Muscle of leg (tissue), 11 donors: ENCODE measurements around the gene DNAH2. TPM values are rescaled to one million over a fixed set of nuclear protein-coding genes. Genes with fewer than 3 reads are reported as not detected.

Source experiments
- DNase-seq: peaks from one replicate; pipeline ENCODE4 v3.0.0; 2013
- H3K27ac ChIP-seq: one replicate; pipeline ENCODE4 v1.5.1; 2013; ENCODE audit warnings: mild to moderate bottlenecking, low read length, control low read depth
- H3K27me3 ChIP-seq: one replicate; pipeline ENCODE4 v1.6.1; 2013; ENCODE audit warnings: low read length; ENCODE audit not compliant: control insufficient read depth, insufficient read depth
- H3K36me3 ChIP-seq: one replicate; pipeline ENCODE4 v1.6.1; 2013; ENCODE audit warnings: low read length; ENCODE audit not compliant: control insufficient read depth, insufficient read depth
- H3K4me1 ChIP-seq: one replicate; pipeline ENCODE4 v1.6.1; 2013; ENCODE audit warnings: low read length; ENCODE audit not compliant: control insufficient read depth, insufficient read depth
- H3K4me3 ChIP-seq: one replicate; pipeline ENCODE4 v1.5.1; 2013; ENCODE audit warnings: low read length, control low read depth
- H3K9me3 ChIP-seq: replicated peaks from 2 replicates; pipeline ENCODE4 v1.6.1; 2013; ENCODE audit warnings: low read depth, low read length; ENCODE audit not compliant: control insufficient read depth
- WGBS: methylation state at CpG from one replicate; pipeline ENCODE4 v1.1.5; 2013; ENCODE audit warnings: missing lambda C conversion rate; ENCODE audit not compliant: insufficient coverage; 5-methylcytosine and 5-hydroxymethylcytosine counted together
- polyA plus RNA-seq, 8 donors: library from polyadenylated mRNA; unstranded; fragments of 120-200 nt; gene quantifications; one replicate each; pipeline versions ENCODE4 v1.2.1 to v1.2.3, GENCODE V29; 2013; ENCODE audit warnings: inconsistent platforms in 1 of 8, low replicate concordance in 1 of 8; ENCODE audit not compliant: insufficient read length in 8 of 8, insufficient read depth in 1 of 8
- total RNA-seq: library from RNA; stranded (reverse); fragments of 120-200 nt; gene quantifications from one replicate; pipeline ENCODE4 v1.2.4, GENCODE V29; 2013

DNAH2 gene
- total and polyA plus RNA-seq, 9 donors = 3.9 to 18.3 (median 6.2) TPM

DNA sequence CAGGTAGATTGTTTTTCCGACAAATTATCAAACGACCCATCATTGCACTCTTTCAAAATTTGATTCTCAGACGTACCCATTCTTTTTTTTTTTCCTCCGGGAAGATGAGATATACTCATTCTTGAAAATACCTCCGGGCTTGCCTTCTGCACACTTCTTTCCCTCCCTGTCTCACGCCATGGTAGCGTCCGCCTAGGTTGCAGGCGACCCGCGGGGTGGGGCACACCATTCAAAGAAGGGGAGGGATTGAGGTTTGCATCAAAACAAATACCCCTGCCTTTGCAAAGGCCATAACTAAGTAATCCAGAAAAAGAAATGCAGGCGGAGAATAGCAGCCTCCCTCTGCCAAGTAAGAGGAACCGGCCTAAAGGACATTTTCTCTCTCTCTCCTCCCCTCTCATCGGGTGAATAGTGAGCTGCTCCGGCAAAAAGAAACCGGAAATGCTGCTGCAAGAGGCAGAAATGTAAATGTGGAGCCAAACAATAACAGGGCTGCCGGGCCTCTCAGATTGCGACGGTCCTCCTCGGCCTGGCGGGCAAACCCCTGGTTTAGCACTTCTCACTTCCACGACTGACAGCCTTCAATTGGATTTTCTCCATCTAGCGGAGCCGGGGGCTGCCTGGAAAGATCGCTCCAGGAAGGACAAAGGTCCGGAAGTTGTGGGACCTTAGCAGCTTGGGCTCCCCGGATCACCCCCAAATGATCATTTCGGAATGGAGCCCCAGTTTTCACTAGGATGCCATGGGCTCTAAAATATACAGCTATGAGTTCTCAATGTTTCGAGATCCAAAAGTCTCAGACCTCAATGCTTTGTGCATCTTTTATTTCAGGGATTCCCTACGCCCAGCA is 31.1 kb upstream of the DNAH2 start:
- H3K36me3 ChIP-seq = peaks cover 6% of the 10 kb centered on the region
- WGBS = 0% methylated on average over 16 of the region's 30 CpGs

DNA sequence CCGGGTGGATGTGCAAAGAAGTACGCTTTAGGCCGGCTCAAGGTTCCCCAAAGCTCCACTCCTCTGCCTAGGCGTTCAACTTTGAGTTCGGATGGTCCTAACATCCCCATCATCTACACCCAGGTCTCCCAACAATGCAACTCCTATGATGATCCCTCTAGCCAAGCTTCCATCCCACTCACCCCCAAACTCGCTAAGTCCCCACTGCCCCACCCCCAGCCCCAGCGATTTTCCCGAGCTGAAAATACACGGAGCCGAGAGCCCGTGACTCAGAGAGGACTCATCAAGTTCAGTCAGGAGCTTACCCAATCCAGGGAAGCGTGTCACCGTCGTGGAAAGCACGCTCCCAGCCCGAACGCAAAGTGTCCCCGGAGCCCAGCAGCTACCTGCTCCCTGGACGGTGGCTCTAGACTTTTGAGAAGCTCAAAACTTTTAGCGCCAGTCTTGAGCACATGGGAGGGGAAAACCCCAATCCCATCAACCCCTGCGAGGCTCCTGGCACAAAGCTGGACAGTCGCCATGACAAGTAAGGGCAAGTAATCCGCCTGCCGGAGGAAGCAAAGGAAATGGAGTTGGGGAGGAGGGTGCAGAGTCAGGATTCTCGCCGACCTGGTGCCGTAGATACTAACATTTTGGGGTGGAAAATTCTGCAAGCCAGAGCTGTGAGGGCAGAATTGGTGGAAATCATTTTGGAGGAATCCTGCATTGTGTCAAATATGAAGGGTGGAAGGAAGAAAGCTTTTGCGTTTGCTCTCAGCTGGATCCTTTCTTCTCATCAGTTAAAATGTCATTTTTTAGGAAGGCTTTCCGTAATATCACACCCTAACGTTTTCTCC is 30.3 kb upstream of the DNAH2 start, which contains the start of gene TP53:
TSS of gene TP53 (minus strand) at position 419 of the 836 bp plus-strand sequence. CDS start 10,896 bp downstream, outside the sequence.
- WGBS = 0% methylated on average over 24 of the region's 30 CpGs
- no peaks in the 10 kb centered on the region for H3K27me3 ChIP-seq
- no peaks in the 10 kb centered on the region for H3K9me3 ChIP-seq
- peak within 1 kb of the TSS; percentile 83 for H3K4me3 ChIP-seq
- peaks cover 17% of the 10 kb centered on the region for H3K4me1 ChIP-seq
- peak; percentile 97 for DNase-seq
- peak within 1 kb of the TSS; percentile 98 for H3K27ac ChIP-seq
- peaks cover 6% of the 10 kb centered on the region for H3K36me3 ChIP-seq

More for the DNA sequence above, 31.1 kb upstream of the DNAH2 start:
- H3K9me3 ChIP-seq = no peaks in the 10 kb centered on the region
- H3K27ac ChIP-seq = peak overlapping the region; percentile 98
- DNase-seq = peak; percentile 94
- no peaks in the 10 kb centered on the region for H3K27me3 ChIP-seq
- peak overlapping the region; percentile 83 for H3K4me3 ChIP-seq
- H3K4me1 ChIP-seq = peaks cover 17% of the 10 kb centered on the region

DNA sequence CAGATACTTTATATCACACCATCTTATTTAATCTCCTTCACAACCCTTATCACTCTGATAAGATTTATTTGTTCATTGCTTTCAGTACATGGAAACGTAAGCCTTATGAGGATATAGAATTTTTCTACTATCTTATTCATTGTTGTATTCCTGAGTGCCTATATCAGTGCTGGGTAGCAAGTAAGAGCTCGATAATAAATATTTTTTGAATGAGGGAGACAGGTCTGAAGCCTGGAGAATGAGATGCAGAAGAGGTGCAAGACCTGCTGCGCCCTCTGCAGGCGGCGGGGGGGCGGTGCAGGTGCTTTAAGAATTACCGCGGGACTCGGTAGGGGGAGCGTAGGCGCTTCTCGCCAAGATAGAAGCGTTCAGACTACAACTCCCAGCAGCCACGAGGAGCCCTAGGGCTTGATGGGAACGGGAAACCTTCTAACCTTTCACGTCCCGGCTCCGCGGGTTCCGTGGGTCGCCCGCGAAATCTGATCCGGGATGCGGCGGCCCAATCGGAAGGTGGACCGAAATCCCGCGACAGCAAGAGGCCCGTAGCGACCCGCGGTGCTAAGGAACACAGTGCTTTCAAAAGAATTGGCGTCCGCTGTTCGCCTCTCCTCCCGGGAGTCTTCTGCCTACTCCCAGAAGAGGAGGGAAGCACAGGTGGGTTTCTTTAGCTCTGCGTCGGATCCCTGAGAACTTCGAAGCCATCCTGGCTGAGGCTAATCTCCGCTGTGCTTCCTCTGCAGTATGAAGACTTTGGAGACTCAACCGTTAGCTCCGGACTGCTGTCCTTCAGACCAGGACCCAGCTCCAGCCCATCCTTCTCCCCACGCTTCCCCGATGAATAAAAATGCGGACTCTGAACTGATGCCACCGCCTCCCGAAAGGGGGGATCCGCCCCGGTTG is 29.4 kb upstream of the DNAH2 start, which contains the start of gene WRAP53:
TSS of gene WRAP53 (plus strand) at position 570 of the 900 bp plus-strand sequence. CDS start at position 742, 172 bp downstream.
- peaks cover 17% of the 10 kb centered on the region for H3K4me1 ChIP-seq
- peaks cover 5% of the 10 kb centered on the region for H3K36me3 ChIP-seq
- no peaks in the 10 kb centered on the region for H3K27me3 ChIP-seq
- peak; percentile 100 for DNase-seq
- WGBS = under 1% methylated on average over 43 of the region's 51 CpGs
- no peaks in the 10 kb centered on the region for H3K9me3 ChIP-seq
- peak within 1 kb of the TSS; percentile 98 for H3K27ac ChIP-seq
- H3K4me3 ChIP-seq = peak within 1 kb of the TSS; percentile 83

DNA sequence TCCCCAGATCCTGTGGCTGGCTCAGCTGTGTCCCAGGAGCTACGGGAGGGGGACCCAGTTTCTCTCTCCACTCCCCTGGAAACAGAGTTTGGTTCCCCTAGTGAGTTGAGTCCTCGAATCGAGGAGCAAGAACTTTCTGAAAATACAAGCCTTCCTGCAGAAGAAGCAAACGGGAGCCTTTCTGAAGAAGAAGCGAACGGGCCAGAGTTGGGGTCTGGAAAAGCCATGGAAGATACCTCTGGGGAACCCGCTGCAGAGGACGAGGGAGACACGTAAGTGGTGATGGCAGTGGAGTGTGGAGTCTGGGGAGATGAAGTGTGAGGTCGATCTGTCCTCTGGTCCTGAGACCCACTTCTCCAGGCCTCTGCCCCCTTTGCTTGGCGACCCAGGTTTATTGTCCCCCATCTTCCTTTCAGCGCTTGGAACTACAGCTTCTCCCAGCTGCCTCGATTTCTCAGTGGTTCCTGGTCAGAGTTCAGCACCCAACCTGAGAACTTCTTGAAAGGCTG is 28.7 kb upstream of the DNAH2 start:
- H3K27me3 ChIP-seq = no peaks in the 10 kb centered on the region
- DNase-seq = no peak
- peak overlapping the region; percentile 83 for H3K4me3 ChIP-seq
- H3K36me3 ChIP-seq = peaks cover 11% of the 10 kb centered on the region
- H3K4me1 ChIP-seq = peaks cover 17% of the 10 kb centered on the region
- no peaks in the 10 kb centered on the region for H3K9me3 ChIP-seq
- peak overlapping the region; percentile 81 for H3K27ac ChIP-seq
- WGBS = 8% methylated on average over 9 of the region's 13 CpGs

DNA sequence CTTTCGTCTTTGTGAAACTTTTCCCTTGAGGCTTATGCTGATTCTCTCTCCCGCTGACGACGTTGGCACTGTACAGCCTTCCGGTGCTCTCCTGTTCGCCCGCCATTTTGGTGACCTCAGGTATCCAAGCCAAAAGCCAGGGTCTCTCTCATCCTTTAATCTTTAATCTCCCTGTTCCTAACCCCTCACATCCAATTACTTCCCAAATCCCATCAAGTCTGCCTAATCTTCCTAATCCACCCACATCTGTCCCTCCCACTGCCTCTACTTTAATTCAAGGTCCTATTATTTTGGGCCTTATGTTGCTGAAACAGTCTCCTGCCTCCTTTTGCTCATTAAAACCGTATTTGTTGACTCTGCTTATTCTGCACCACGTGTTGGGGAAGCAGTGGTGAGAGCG is 22.0 kb upstream of the DNAH2 start:
- Histone ChIP-seq H3K4me1 (no peaks in the 10 kb centered on the region), H3K36me3 (peaks cover 27% of the 10 kb centered on the region), H3K4me3 (no peak overlapping the region), H3K27me3 (no peaks in the 10 kb centered on the region), H3K27ac (no peak overlapping the region), H3K9me3 (no peaks in the 10 kb centered on the region)
- DNase-seq = no peak
- WGBS = 92% methylated on average over 10 of the region's 10 CpGs

DNA sequence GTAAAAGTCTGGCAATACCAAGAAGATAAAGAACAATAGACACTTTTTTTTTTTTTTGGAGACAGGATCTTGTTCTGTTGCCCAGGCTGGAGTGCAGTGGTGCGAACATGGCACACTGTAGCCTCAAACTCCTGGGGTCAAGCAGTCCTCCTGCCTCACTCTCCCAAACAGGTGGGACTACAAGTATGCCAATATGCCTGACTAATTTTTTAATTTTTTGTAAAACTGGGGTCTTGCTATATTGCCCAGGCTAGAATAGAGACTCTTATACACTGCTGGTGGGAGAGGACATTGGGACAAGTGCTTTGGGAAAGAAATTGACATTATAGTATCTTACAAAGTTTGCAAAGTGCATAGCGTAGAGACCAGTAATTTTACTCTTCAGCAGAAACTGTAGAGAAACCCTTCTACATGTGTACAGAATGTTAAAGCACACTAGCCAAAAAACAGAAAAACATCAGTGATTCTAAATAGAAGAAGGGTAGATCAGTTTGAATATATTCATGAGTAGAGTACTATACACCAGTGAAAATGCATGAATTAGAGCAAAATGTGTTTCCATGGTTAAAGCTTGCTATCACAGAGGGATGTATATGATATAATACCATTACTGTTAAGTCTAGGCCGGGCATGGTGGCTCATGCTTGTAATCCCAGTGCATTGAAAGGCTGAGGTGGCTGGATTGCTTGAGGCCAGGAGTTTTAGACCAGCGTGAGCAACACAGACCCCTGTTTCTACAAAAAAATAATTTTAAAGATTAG is 19.5 kb upstream of the DNAH2 start:
- DNase-seq = no peak
- H3K36me3 ChIP-seq = peaks cover 46% of the 10 kb centered on the region
- no peaks in the 10 kb centered on the region for H3K27me3 ChIP-seq
- H3K27ac ChIP-seq = no peak overlapping the region
- no peaks in the 10 kb centered on the region for H3K4me1 ChIP-seq
- WGBS = no CpG with 5 or more reads among the region's 4 CpGs
- no peak overlapping the region for H3K4me3 ChIP-seq
- no peaks in the 10 kb centered on the region for H3K9me3 ChIP-seq

DNA sequence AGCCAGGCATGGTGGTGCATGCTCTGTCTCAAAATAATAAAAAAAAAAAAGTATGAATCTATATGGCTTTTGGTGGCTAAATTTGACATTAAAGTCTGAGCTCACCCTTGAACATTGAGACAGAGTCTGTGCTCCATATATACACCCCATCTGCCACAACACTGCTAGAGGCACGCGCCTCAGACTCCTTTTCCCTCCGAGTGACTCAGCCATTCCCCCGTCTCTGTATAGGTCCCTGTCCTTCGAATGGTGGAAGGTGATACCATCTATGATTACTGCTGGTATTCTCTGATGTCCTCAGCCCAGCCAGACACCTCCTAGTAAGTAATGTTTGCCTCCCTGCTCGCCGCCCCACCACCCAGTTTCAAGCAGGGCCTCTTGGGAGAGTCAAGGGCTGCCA is 17.0 kb upstream of the DNAH2 start:
- Histone ChIP-seq H3K27me3 (peaks cover 20% of the 10 kb centered on the region), H3K27ac (no peak overlapping the region), H3K9me3 (no peaks in the 10 kb centered on the region), H3K4me3 (no peak overlapping the region), H3K36me3 (peaks cover 35% of the 10 kb centered on the region), H3K4me1 (peaks cover 22% of the 10 kb centered on the region)
- no peak for DNase-seq
- WGBS = no CpG with 5 or more reads among the region's 7 CpGs

DNA sequence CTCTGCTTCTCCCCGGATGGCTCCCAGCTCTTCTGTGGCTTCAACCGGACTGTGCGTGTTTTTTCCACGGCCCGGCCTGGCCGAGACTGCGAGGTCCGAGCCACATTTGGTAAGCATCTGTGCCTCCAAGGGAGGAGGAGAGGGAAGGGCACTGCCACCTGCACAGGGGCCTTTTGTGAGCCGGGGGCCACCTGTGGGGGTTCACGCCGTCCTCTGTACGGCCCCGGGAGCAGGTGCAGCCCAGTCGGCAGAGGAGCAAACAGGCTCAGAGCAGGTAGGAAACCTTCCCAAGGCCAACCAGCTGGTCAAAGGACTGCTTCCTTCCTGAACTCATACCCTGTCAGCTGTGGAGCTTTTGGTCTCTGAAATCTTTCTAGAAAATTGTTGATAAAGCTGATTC is 15.9 kb upstream of the DNAH2 start:
- Histone ChIP-seq H3K27ac (no peak overlapping the region), H3K27me3 (peaks cover 32% of the 10 kb centered on the region), H3K4me1 (peaks cover 32% of the 10 kb centered on the region), H3K9me3 (no peaks in the 10 kb centered on the region), H3K36me3 (peaks cover 26% of the 10 kb centered on the region), H3K4me3 (no peak overlapping the region)
- WGBS = 90% methylated on average over 14 of the region's 14 CpGs
- peak; percentile 1 for DNase-seq

DNA sequence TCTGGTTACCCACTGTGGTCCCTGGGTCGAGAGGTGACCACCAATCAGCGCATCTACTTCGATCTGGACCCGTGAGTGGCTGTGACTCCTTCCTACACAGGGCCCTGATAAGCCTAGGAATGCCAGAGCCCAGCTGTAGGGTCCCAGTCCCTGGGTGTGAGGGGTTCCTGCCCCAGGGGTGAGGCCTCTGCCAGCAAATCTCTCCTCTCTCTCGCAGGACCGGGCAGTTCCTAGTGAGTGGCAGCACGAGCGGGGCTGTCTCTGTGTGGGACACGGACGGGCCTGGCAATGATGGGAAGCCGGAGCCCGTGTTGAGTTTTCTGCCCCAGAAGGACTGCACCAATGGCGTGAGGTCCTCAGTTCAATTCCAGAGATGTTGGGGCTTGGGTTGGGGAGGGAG is 14.8 kb upstream of the DNAH2 start:
- peaks cover 32% of the 10 kb centered on the region for H3K4me1 ChIP-seq
- H3K4me3 ChIP-seq = no peak overlapping the region
- DNase-seq = peak; percentile 2
- peaks cover 41% of the 10 kb centered on the region for H3K27me3 ChIP-seq
- peaks cover 26% of the 10 kb centered on the region for H3K36me3 ChIP-seq
- WGBS = 83% methylated on average over 7 of the region's 13 CpGs
- H3K9me3 ChIP-seq = no peaks in the 10 kb centered on the region
- no peak overlapping the region for H3K27ac ChIP-seq
